DOHH2 (cell line): Measurements from ENCODE around the gene ANAPC2.

ENCODE experiments used
- CTCF ChIP-seq: fragments of 200-600 bp; sonication (generic); IDR thresholded peaks from one replicate; pipeline ENCODE4 v1.5.1; 2014; ENCODE audit warnings: antibody characterized with exemption, mild to moderate bottlenecking, low read depth, low read length; ENCODE audit not compliant: poor library complexity, severe bottlenecking
- EZH2phosphoT487 ChIP-seq: fragments of 200-600 bp; sonication (generic); IDR thresholded peaks from 2 replicates; pipeline ENCODE4 v1.6.1; 2017; ENCODE audit warnings: borderline replicate concordance, mild to moderate bottlenecking, antibody characterized with exemption, low read length, moderate library complexity, mixed read lengths

GRCh38 chr9:137200311-137201204, 12.2 kb upstream of the ANAPC2 start, which contains the start of gene TPRN:
- TF ChIP-seq CTCF (no peak), EZH2phosphoT487 (no peak)
